ENCODE measurements around the gene EXOC4. TPM values are rescaled to one million over a fixed set of nuclear protein-coding genes. Genes with fewer than 3 reads are reported as not detected.

Gene EXOC4
- total RNA-seq, 4 donors from 2014 or later, result 82.4 to 204 (median 128) TPM

DNA sequence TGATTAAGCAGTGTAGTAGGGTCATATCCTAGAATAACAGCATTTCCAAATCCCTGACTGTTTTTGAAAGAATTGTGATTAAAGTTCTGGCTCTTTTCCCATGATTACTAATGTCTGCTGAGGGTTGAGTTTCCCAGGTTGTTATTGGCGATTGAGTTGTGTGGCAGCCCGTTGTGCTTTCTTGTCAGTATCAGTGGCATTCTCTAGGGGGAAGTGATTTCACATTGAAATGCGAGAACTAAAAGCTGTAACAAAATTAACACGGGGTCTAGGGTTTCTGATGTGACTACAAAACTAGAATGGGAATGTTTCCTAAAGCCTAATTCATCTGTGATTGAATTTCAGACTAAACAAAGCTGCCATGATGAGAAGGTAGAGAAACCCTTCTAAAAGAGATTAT, 349.4 kb downstream of the EXOC4 start:
- intact Hi-C loops (cut with DNase I; ENCODE audit: low total_unique reads), result no loop called here
- no peaks in the 10 kb centered on the region for H3K4me1 ChIP-seq
- no peaks in the 10 kb centered on the region for H3K9me3 ChIP-seq
- no peak for DNase-seq
- WGBS, 2 donors (ENCODE audit: low coverage in 1 of 2), result 83% methylated on average over 4 of the region's 4 CpGs; no CpG with 5 or more reads in 1 of the 2 donors
- no peak overlapping the region for H3K4me3 ChIP-seq
- no peaks in the 10 kb centered on the region for H3K36me3 ChIP-seq
- no peak for TF ChIP-seq EP300 (IDR thresholded peaks at IDR 0.05; ENCODE audit: low read depth)
- H3K27me3 ChIP-seq, result no peaks in the 10 kb centered on the region
- in situ Hi-C loops (cut with MboI; ENCODE audit: low pct_ligation_motif_present in 1 of 4, low pct_unique_long_range_greater_than_20kb in 1 of 4, low sequenced_read_pairs in 3 of 4), result no loop called here
- H3K27ac ChIP-seq, result no peak overlapping the region

DNA sequence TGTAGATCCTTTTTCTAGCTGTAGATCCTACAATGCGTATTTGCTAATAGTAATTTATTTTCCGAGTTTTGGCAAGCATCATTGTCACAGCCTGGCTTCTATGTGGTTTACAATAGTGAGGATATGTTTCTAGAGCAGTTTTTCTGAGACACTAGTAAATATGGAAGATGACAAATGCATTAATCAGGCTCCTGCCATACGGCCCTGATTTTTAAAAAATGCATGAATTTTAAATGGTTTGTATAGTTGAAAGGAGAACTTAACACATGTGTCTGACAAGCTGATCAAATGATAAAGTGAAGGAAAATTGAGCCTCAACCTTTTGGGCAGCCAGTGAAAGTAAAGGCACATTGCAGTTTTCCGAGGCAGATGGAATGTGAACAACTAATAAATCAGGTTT, 354.1 kb downstream of the EXOC4 start:
- no peak overlapping the region for H3K4me3 ChIP-seq
- 87 to 91% methylated on average over 4 of the region's 4 CpGs for WGBS, 2 donors (ENCODE audit: low coverage in 1 of 2)
- H3K36me3 ChIP-seq, result no peaks in the 10 kb centered on the region
- H3K9me3 ChIP-seq, result no peaks in the 10 kb centered on the region
- DNase-seq, result no peak
- in situ Hi-C loops (cut with MboI; ENCODE audit: low pct_ligation_motif_present in 1 of 4, low pct_unique_long_range_greater_than_20kb in 1 of 4, low sequenced_read_pairs in 3 of 4) (no loop called here), intact Hi-C loops (cut with DNase I; ENCODE audit: low total_unique reads) (no loop called here)
- H3K4me1 ChIP-seq, result no peaks in the 10 kb centered on the region
- no peaks in the 10 kb centered on the region for H3K27me3 ChIP-seq
- H3K27ac ChIP-seq, result no peak overlapping the region
- TF ChIP-seq POLR2AphosphoS5 (IDR thresholded peaks at IDR 0.05), result no peak
- TF ChIP-seq POLR2A (IDR thresholded peaks at IDR 0.05), result no peak
- TF ChIP-seq, protein P1, sequence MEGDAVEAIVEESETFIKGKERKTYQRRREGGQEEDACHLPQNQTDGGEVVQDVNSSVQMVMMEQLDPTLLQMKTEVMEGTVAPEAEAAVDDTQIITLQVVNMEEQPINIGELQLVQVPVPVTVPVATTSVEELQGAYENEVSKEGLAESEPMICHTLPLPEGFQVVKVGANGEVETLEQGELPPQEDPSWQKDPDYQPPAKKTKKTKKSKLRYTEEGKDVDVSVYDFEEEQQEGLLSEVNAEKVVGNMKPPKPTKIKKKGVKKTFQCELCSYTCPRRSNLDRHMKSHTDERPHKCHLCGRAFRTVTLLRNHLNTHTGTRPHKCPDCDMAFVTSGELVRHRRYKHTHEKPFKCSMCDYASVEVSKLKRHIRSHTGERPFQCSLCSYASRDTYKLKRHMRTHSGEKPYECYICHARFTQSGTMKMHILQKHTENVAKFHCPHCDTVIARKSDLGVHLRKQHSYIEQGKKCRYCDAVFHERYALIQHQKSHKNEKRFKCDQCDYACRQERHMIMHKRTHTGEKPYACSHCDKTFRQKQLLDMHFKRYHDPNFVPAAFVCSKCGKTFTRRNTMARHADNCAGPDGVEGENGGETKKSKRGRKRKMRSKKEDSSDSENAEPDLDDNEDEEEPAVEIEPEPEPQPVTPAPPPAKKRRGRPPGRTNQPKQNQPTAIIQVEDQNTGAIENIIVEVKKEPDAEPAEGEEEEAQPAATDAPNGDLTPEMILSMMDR (IDR thresholded peaks at IDR 0.05), result no peak
- no peak for TF ChIP-seq EP300 (IDR thresholded peaks at IDR 0.05; ENCODE audit: low read depth)

DNA sequence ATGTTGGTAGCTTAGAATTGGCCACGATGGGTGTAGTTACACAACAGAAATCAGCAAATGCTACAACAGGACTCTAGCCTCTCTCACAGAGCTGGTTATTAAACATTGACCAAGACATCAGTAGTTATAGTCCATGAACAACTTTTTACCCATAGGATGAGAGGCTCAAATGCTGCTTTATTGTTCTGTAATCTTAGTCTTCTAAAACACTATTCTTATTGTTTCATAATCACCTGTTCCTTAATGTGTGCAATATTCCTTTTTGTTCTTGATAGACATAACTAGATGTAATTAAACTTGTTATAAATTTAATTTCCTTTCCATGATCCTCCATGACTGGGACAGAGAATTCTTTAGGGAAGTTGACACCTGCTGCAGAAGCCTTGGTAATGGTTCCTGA, 356.9 kb downstream of the EXOC4 start:
- no peak for DNase-seq
- Histone ChIP-seq H3K4me1 (no peaks in the 10 kb centered on the region), H3K27me3 (no peaks in the 10 kb centered on the region), H3K4me3 (no peak overlapping the region), H3K27ac (no peak overlapping the region), H3K9me3 (no peaks in the 10 kb centered on the region), H3K36me3 (no peaks in the 10 kb centered on the region)
- WGBS, 2 donors (ENCODE audit: low coverage in 1 of 2), result 33 to 55% methylated on average over 1 of the region's 1 CpG
- TF ChIP-seq, protein P1 (IDR thresholded peaks at IDR 0.05), result no peak
- no peak for TF ChIP-seq EP300 (IDR thresholded peaks at IDR 0.05; ENCODE audit: low read depth)
- TF ChIP-seq POLR2AphosphoS5 (IDR thresholded peaks at IDR 0.05), result no peak
- no peak for TF ChIP-seq POLR2A (IDR thresholded peaks at IDR 0.05)
- in situ Hi-C loops (cut with MboI; ENCODE audit: low pct_ligation_motif_present in 1 of 4, low pct_unique_long_range_greater_than_20kb in 1 of 4, low sequenced_read_pairs in 3 of 4), result no loop called here
- intact Hi-C loops (cut with DNase I; ENCODE audit: low total_unique reads), result no loop called here

DNA sequence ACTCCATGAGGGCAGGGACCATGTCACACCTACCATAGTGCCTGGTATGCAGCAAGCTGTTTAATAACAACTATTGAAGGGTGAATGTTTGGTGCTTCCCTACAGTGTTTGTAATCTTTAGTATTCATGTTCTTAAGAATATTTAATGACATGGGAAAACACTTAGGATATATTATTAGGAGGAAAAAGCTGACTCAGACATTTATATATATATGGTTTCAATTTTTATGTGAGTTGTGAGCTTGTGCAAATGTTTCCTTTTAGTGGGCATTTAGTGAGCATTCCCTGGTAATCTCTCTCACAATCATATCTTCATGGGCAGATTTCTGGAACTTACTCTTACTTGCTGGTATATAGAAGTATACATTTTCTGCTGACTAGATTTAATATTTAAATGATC, 359.1 kb downstream of the EXOC4 start:
- Histone ChIP-seq H3K27me3 (no peaks in the 10 kb centered on the region), H3K4me1 (no peaks in the 10 kb centered on the region), H3K4me3 (no peak overlapping the region), H3K36me3 (no peaks in the 10 kb centered on the region), H3K27ac (no peak overlapping the region), H3K9me3 (no peaks in the 10 kb centered on the region)
- in situ Hi-C loops (cut with MboI; ENCODE audit: low pct_ligation_motif_present in 1 of 4, low pct_unique_long_range_greater_than_20kb in 1 of 4, low sequenced_read_pairs in 3 of 4), result no loop called here
- TF ChIP-seq EP300 (IDR thresholded peaks at IDR 0.05; ENCODE audit: low read depth) (no peak), POLR2A (IDR thresholded peaks at IDR 0.05) (no peak), POLR2AphosphoS5 (IDR thresholded peaks at IDR 0.05) (no peak)
- TF ChIP-seq, protein P1 (IDR thresholded peaks at IDR 0.05), result no peak
- intact Hi-C loops (cut with DNase I; ENCODE audit: low total_unique reads), result no loop called here
- no peak for DNase-seq

DNA sequence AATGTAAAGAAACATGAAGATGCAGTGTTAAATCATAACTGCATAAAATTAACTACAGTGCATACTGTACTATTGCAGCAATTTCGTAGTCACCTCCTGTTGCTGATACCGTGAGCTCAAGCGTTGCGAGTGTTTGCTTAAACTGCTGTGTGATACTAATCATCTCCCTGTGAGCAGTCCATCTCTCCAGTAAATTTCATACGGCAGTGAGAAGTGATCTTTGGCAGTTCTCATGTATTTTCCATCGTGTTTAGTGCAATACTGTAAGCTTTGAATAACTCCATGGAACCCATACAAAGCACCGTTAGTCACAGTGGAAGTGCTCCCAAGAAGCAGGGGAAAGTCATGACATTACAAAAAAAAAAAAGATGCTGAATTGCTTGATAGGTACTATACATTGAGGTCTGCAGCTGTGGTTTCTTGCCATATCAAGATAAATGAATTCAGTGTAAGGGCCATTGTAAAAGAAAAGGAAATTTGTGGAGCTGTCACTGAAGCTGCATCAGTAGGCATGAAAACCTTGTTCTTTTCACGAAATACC, 360.4 kb downstream of the EXOC4 start:
- in situ Hi-C loops (cut with MboI; ENCODE audit: low pct_ligation_motif_present in 1 of 4, low pct_unique_long_range_greater_than_20kb in 1 of 4, low sequenced_read_pairs in 3 of 4), result no loop called here
- intact Hi-C loops (cut with DNase I; ENCODE audit: low total_unique reads), result no loop called here
- Histone ChIP-seq H3K4me3 (no peak overlapping the region), H3K27me3 (no peaks in the 10 kb centered on the region), H3K36me3 (no peaks in the 10 kb centered on the region), H3K27ac (no peak overlapping the region), H3K9me3 (no peaks in the 10 kb centered on the region), H3K4me1 (no peaks in the 10 kb centered on the region)
- TF ChIP-seq EP300 (IDR thresholded peaks at IDR 0.05; ENCODE audit: low read depth) (no peak), POLR2AphosphoS5 (IDR thresholded peaks at IDR 0.05) (no peak), POLR2A (IDR thresholded peaks at IDR 0.05) (no peak)
- TF ChIP-seq, protein P1 (IDR thresholded peaks at IDR 0.05), result no peak
- no peak for DNase-seq
- 90 to 97% methylated on average over 6 to 8 of the region's 8 CpGs for WGBS, 2 donors (ENCODE audit: low coverage in 1 of 2)

All from transverse colon (tissue), 4 donors.